WTC11 (cell line): Measurements from ENCODE around the gene CD46. TPM values are rescaled to one million over a fixed set of nuclear protein-coding genes. Genes with fewer than 3 reads are reported as not detected.

ENCODE experiments used
- ATAC-seq: fragments of 200-7000 bp; cut with Tn5 transposase; 2 replicates; pipeline ENCODE4 v1.10.0; 2021; ENCODE audit warnings: mild to moderate bottlenecking, moderate library complexity
- CTCF ChIA-PET: fragments of 300-600 bp; sonication (Branson Sonifier 250); formaldehyde crosslinking; loops from one replicate; lab custom pipeline; 2021; ENCODE audit warnings: antibody characterized with exemption; lab: Charles Lee
- POLR2A ChIA-PET: fragments of 350-600 bp; sonication (Branson Sonifier 250); formaldehyde crosslinking; loops from one replicate; lab custom pipeline; 2021; ENCODE audit warnings: antibody characterized with exemption; lab: Charles Lee
- DNase-seq: peaks from one replicate; pipeline ENCODE4 v3.0.0; 2021; ENCODE audit warnings: low spot score
- H3K27ac Mint-ChIP-seq: 2 replicates; pipeline ENCODE4 v1.8.0; 2021; ENCODE audit warnings: mixed read lengths
- H3K27me3 Mint-ChIP-seq: 2 replicates; pipeline ENCODE4 v1.8.0; 2021; ENCODE audit warnings: low read depth, mild to moderate bottlenecking, moderate library complexity, mixed read lengths
- H3K36me3 Mint-ChIP-seq: 2 replicates; pipeline ENCODE4 v1.8.0; 2021; ENCODE audit warnings: mixed read lengths
- H3K4me1 Mint-ChIP-seq: 2 replicates; pipeline ENCODE4 v1.8.0; 2022; ENCODE audit warnings: mixed read lengths
- H3K4me3 Mint-ChIP-seq: 2 replicates; pipeline ENCODE4 v1.8.0; 2021; ENCODE audit warnings: mild to moderate bottlenecking, moderate library complexity, mixed read lengths
- H3K9me3 Mint-ChIP-seq: 2 replicates; pipeline ENCODE4 v1.8.0; 2021; ENCODE audit warnings: mixed read lengths
- CREM ChIP-seq: sonication (generic); formaldehyde crosslinking; IDR thresholded peaks from 2 replicates; pipeline ENCODE4 v1.8.1; 2022; ENCODE audit warnings: mild to moderate bottlenecking, missing genetic modification reagents, moderate library complexity
- NR2C2 ChIP-seq: sonication (generic); formaldehyde crosslinking; IDR thresholded peaks from 2 replicates; pipeline ENCODE4 v1.8.0; 2022; ENCODE audit warnings: mild to moderate bottlenecking, missing genetic modification reagents
- SOX15 ChIP-seq: fragments of 250-450 bp; sonication (Bioruptor Pico); IDR thresholded peaks from 2 replicates; pipeline ENCODE4 v1.9.0; 2021; ENCODE audit warnings: mild to moderate bottlenecking
- SP1 ChIP-seq: sonication (generic); formaldehyde crosslinking; conservative IDR thresholded peaks from 2 replicates; pipeline ENCODE4 v1.8.1; 2022; ENCODE audit warnings: missing genetic modification reagents
- TEAD4 ChIP-seq: sonication (generic); formaldehyde crosslinking; IDR thresholded peaks from 2 replicates; pipeline ENCODE4 v1.8.0; 2022; ENCODE audit warnings: mild to moderate bottlenecking, missing genetic modification reagents
- ZNF219 ChIP-seq: sonication (generic); formaldehyde crosslinking; IDR thresholded peaks from 2 replicates; pipeline ENCODE4 v1.8.0; 2023; ENCODE audit warnings: missing genetic modification reagents, mild to moderate bottlenecking, borderline replicate concordance
- total RNA-seq: library from RNA; stranded (reverse); gene quantifications from 3 replicates; pipeline ENCODE4 v1.2.3, GENCODE V29; 2021
- TF ChIP-seq, protein P1 (sequence below): fragments of 250-450 bp; sonication (Bioruptor Pico); IDR thresholded peaks from 2 replicates; pipeline ENCODE4 v2.1.2; 2022; ENCODE audit warnings: mild to moderate bottlenecking, moderate library complexity
- TF ChIP-seq, protein P2 (sequence below): fragments of 250-450 bp; sonication (Bioruptor Pico); conservative IDR thresholded peaks from 2 replicates; pipeline ENCODE4 v1.9.0; 2021; ENCODE audit warnings: mild to moderate bottlenecking
- TF ChIP-seq, protein P3 (sequence below): sonication (generic); formaldehyde crosslinking; IDR thresholded peaks from 2 replicates; pipeline ENCODE4 v1.8.0; 2023; ENCODE audit warnings: missing genetic modification reagents
- TF ChIP-seq, protein P4 (sequence below): fragments of 250-450 bp; sonication (Bioruptor Pico); IDR thresholded peaks from 2 replicates; pipeline ENCODE4 v1.9.0; 2021; ENCODE audit warnings: mild to moderate bottlenecking, borderline replicate concordance
- TF ChIP-seq, protein P5 (sequence below): sonication (generic); formaldehyde crosslinking; IDR thresholded peaks from 2 replicates; pipeline ENCODE4 v1.8.1; 2022; ENCODE audit warnings: mild to moderate bottlenecking, moderate library complexity, missing genetic modification reagents
- TF ChIP-seq, protein P6 (sequence below): sonication (generic); formaldehyde crosslinking; IDR thresholded peaks from 2 replicates; pipeline ENCODE4 v1.8.1; 2023; ENCODE audit warnings: mild to moderate bottlenecking, missing genetic modification reagents, moderate library complexity
- TF ChIP-seq, protein P7 (sequence below): sonication (generic); formaldehyde crosslinking; IDR thresholded peaks from 2 replicates; pipeline ENCODE4 v1.8.1; 2023; ENCODE audit warnings: mild to moderate bottlenecking, missing genetic modification reagents
- TF ChIP-seq, protein P8 (sequence below): sonication (generic); formaldehyde crosslinking; IDR thresholded peaks from 2 replicates; pipeline ENCODE4 v1.8.1; 2023; ENCODE audit warnings: mild to moderate bottlenecking, missing genetic modification reagents, moderate library complexity

CD46 gene
- total RNA-seq, 1 experiment from 2014 or later: 150 TPM

DNA sequence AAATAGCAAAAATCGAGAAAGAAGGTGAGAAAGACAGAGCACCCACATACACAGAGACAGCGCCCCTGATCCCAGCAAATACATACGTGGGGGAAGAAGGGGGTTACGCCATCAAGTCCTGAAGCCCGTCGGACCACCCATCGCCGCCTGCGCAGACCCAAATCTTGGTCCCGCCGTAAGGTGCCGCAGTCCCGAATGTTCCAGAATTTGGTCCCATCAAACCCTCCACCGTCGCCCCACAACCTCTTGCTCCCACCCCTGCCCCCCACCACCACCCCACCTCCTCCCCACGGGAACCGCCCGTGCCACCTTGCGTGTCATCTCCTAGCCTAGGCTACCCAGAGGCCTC lies 71.7 kb downstream of the CD46 start:
- Mint-ChIP-seq H3K4me3 (no peak overlapping the region), H3K27me3 (no peaks in the 10 kb centered on the region), H3K36me3 (no peaks in the 10 kb centered on the region), H3K27ac (no peak overlapping the region), H3K4me1 (peaks cover 22% of the 10 kb centered on the region), H3K9me3 (no peaks in the 10 kb centered on the region)
- DNase-seq (no peak), ATAC-seq (no peak)
- ChIA-PET POLR2A (no interaction called here), CTCF (interaction anchor here (0.6 to 3.0 kb wide), 28 partner anchors 9 to 766 kb away, joined by 3 to 46 read pairs (median 3); partner anchors contain the start of gene CD34)
- TF ChIP-seq TEAD4 (CRISPR knock-in tag) (no peak), SP1 (CRISPR knock-in tag) (no peak), NR2C2 (CRISPR knock-in tag) (no peak), SOX15 (CRISPR knock-in tag) (no peak), ZNF219 (no peak), CREM (no peak)
- TF ChIP-seq, protein P1, sequence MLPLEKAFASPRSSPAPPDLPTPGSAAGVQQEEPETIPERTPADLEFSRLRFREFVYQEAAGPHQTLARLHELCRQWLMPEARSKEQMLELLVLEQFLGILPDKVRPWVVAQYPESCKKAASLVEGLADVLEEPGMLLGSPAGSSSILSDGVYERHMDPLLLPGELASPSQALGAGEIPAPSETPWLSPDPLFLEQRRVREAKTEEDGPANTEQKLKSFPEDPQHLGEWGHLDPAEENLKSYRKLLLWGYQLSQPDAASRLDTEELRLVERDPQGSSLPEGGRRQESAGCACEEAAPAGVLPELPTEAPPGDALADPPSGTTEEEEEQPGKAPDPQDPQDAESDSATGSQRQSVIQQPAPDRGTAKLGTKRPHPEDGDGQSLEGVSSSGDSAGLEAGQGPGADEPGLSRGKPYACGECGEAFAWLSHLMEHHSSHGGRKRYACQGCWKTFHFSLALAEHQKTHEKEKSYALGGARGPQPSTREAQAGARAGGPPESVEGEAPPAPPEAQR (CRISPR knock-in tag): no peak
- TF ChIP-seq, protein P2, sequence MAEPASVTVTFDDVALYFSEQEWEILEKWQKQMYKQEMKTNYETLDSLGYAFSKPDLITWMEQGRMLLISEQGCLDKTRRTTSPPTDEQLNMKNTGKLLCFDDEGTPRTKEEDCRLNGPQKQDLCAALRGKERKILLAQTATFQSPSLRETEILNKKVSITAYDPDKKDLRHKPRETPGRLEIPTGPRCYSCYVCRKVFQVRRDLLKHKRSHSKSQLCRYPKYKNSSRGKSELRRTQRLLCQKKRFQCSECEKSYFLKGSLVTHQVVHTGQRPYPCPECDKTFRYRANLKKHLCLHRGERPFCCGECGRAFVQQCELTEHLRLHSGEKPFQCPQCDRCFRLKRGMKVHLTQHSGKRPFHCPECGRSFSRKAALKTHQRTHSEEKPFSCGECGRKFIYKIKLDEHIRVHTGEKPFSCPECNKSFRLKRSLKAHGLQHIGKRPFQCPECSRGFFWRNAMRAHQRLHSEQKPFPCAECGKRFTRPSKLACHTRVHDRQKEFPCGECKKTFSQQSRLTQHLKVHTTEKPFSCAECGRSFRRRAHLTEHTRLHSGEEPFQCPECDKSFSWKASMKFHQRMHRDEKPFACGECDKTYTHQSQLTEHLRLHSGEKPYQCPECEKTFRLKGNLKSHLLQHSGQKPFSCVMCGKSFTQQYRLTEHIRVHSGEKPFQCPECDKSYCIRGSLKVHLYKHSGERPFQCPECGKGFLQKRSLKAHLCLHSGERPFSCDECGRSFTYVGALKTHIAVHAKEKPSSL (CRISPR knock-in tag): no peak
- TF ChIP-seq, protein P3, sequence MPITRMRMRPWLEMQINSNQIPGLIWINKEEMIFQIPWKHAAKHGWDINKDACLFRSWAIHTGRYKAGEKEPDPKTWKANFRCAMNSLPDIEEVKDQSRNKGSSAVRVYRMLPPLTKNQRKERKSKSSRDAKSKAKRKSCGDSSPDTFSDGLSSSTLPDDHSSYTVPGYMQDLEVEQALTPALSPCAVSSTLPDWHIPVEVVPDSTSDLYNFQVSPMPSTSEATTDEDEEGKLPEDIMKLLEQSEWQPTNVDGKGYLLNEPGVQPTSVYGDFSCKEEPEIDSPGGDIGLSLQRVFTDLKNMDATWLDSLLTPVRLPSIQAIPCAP (CRISPR knock-in tag): no peak
- TF ChIP-seq, protein P4, sequence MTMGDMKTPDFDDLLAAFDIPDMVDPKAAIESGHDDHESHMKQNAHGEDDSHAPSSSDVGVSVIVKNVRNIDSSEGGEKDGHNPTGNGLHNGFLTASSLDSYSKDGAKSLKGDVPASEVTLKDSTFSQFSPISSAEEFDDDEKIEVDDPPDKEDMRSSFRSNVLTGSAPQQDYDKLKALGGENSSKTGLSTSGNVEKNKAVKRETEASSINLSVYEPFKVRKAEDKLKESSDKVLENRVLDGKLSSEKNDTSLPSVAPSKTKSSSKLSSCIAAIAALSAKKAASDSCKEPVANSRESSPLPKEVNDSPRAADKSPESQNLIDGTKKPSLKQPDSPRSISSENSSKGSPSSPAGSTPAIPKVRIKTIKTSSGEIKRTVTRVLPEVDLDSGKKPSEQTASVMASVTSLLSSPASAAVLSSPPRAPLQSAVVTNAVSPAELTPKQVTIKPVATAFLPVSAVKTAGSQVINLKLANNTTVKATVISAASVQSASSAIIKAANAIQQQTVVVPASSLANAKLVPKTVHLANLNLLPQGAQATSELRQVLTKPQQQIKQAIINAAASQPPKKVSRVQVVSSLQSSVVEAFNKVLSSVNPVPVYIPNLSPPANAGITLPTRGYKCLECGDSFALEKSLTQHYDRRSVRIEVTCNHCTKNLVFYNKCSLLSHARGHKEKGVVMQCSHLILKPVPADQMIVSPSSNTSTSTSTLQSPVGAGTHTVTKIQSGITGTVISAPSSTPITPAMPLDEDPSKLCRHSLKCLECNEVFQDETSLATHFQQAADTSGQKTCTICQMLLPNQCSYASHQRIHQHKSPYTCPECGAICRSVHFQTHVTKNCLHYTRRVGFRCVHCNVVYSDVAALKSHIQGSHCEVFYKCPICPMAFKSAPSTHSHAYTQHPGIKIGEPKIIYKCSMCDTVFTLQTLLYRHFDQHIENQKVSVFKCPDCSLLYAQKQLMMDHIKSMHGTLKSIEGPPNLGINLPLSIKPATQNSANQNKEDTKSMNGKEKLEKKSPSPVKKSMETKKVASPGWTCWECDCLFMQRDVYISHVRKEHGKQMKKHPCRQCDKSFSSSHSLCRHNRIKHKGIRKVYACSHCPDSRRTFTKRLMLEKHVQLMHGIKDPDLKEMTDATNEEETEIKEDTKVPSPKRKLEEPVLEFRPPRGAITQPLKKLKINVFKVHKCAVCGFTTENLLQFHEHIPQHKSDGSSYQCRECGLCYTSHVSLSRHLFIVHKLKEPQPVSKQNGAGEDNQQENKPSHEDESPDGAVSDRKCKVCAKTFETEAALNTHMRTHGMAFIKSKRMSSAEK (CRISPR knock-in tag): no peak
- TF ChIP-seq, protein P5, sequence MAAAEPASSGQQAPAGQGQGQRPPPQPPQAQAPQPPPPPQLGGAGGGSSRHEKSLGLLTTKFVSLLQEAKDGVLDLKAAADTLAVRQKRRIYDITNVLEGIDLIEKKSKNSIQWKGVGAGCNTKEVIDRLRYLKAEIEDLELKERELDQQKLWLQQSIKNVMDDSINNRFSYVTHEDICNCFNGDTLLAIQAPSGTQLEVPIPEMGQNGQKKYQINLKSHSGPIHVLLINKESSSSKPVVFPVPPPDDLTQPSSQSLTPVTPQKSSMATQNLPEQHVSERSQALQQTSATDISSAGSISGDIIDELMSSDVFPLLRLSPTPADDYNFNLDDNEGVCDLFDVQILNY: no peak
- TF ChIP-seq, protein P6, sequence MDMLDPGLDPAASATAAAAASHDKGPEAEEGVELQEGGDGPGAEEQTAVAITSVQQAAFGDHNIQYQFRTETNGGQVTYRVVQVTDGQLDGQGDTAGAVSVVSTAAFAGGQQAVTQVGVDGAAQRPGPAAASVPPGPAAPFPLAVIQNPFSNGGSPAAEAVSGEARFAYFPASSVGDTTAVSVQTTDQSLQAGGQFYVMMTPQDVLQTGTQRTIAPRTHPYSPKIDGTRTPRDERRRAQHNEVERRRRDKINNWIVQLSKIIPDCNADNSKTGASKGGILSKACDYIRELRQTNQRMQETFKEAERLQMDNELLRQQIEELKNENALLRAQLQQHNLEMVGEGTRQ (CRISPR knock-in tag): no peak
- TF ChIP-seq, protein P7, sequence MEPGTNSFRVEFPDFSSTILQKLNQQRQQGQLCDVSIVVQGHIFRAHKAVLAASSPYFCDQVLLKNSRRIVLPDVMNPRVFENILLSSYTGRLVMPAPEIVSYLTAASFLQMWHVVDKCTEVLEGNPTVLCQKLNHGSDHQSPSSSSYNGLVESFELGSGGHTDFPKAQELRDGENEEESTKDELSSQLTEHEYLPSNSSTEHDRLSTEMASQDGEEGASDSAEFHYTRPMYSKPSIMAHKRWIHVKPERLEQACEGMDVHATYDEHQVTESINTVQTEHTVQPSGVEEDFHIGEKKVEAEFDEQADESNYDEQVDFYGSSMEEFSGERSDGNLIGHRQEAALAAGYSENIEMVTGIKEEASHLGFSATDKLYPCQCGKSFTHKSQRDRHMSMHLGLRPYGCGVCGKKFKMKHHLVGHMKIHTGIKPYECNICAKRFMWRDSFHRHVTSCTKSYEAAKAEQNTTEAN (CRISPR knock-in tag): no peak
- TF ChIP-seq, protein P8, sequence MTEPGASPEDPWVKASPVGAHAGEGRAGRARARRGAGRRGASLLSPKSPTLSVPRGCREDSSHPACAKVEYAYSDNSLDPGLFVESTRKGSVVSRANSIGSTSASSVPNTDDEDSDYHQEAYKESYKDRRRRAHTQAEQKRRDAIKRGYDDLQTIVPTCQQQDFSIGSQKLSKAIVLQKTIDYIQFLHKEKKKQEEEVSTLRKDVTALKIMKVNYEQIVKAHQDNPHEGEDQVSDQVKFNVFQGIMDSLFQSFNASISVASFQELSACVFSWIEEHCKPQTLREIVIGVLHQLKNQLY (CRISPR knock-in tag): no peak
